GM04504 (cell line): ENCODE data around the gene NAIP.
"Not testable (repeated sequence)": the region's sequence is repeated elsewhere in the genome, so short reads cannot be mapped to it uniquely, and the experiment has no call there.

Experiments used
- DNase-seq: peaks from one replicate; pipeline ENCODE4 v3.0.0-alpha.2; 2012; ENCODE audit warnings: low read depth

The NAIP gene

DNA sequence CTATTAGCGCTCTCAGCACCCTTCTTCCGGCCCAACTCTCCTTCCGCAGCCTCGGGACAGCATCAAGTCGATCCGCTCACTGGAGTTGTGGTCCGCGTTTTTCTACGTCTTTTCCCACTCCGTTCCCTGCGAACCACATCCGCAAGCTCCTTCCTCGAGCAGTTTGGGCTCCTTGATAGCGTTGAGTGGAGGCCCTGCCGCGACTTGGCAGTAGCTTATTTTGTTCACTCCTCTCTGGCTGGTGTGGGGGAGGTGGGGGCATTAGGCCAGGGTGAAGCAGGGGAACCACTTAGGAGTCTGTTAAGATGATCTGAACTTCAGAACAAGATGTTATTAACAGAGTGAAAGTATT is 100.0 kb downstream of the NAIP start:
- DNase-seq = not testable (repeated sequence)
